ENCODE measurements around the gene MUS81. TPM values are rescaled to one million over a fixed set of nuclear protein-coding genes. Genes with fewer than 3 reads are reported as not detected.

Gene MUS81
- total and polyA plus RNA-seq, 9 of the 15 experiments (the other 6 are each of a cell fraction or from before 2014, with no cell fraction given) = 13.4 to 118 (median 53.7) TPM

DNA sequence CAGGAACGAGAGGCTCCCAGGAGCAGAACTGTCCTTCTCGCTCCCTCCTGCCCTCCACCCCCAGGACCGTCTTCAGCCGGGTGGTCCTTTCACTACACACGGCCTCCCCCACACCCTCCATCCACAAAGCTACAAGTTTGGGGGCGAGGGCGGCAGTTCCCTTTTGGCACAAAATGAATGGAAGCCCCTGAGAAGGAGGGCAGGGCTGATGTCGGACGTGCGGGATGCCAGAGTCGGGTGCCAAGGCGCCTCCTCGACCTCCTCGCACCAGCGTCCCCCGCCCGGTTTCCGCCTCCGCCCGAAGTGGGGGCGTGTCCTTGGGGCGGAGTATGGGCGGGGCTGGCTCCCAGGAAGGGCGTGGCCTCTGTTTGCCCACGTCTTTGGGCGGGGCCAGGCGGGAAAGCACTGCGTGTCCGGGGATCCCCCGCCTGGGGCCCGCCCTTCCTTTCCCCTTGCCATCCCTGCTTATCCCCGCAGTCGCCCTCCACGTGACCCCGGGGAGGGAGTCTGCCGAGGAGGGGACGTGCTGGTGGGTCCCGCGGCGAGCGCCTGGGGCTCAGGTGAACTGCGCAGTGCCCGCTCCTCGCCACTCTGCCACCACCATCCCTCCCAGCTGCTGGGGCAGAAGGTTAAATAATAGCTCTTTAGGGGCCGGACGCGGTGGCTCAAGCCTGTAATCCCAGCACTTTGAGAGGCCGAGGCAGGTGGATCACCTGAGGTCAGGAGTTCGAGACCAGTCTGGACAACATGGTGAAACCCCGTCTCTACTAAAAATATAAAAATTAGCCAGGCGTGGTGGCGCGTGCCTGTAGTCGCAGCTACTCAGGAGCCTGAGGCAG is 13.3 kb downstream of the MUS81 start (continued):
- no peak for TF ChIP-seq NFATC3 (IDR thresholded peaks at IDR 0.05)
- no peak; the same call in 1 of the 2 replicates for TF ChIP-seq ZFX (CRISPR knock-in tag; IDR thresholded peaks at IDR 0.05)
- peak; percentile 60 for TF ChIP-seq KDM5B (IDR thresholded peaks at IDR 0.05; ENCODE audit: insufficient replicate concordance, low read depth, low read length)
- TF ChIP-seq ZNF263 (CRISPR knock-in tag; IDR thresholded peaks at IDR 0.05; ENCODE audit: borderline replicate concordance) = 0 out of 2 replicates have a peak, but pooled peaks have one; percentile 16
- TF ChIP-seq, protein P1, sequence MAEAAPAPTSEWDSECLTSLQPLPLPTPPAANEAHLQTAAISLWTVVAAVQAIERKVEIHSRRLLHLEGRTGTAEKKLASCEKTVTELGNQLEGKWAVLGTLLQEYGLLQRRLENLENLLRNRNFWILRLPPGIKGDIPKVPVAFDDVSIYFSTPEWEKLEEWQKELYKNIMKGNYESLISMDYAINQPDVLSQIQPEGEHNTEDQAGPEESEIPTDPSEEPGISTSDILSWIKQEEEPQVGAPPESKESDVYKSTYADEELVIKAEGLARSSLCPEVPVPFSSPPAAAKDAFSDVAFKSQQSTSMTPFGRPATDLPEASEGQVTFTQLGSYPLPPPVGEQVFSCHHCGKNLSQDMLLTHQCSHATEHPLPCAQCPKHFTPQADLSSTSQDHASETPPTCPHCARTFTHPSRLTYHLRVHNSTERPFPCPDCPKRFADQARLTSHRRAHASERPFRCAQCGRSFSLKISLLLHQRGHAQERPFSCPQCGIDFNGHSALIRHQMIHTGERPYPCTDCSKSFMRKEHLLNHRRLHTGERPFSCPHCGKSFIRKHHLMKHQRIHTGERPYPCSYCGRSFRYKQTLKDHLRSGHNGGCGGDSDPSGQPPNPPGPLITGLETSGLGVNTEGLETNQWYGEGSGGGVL (CRISPR knock-in tag; IDR thresholded peaks at IDR 0.05) = no peak
- TF ChIP-seq, protein P2, sequence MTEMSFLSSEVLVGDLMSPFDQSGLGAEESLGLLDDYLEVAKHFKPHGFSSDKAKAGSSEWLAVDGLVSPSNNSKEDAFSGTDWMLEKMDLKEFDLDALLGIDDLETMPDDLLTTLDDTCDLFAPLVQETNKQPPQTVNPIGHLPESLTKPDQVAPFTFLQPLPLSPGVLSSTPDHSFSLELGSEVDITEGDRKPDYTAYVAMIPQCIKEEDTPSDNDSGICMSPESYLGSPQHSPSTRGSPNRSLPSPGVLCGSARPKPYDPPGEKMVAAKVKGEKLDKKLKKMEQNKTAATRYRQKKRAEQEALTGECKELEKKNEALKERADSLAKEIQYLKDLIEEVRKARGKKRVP (CRISPR knock-in tag; IDR thresholded peaks at IDR 0.05) = no peak
- no peak for TF ChIP-seq ZNF77 (CRISPR knock-in tag; IDR thresholded peaks at IDR 0.05)
- no peak for TF ChIP-seq ELF1 (tag; IDR thresholded peaks at IDR 0.05)
- TF ChIP-seq, protein P3, sequence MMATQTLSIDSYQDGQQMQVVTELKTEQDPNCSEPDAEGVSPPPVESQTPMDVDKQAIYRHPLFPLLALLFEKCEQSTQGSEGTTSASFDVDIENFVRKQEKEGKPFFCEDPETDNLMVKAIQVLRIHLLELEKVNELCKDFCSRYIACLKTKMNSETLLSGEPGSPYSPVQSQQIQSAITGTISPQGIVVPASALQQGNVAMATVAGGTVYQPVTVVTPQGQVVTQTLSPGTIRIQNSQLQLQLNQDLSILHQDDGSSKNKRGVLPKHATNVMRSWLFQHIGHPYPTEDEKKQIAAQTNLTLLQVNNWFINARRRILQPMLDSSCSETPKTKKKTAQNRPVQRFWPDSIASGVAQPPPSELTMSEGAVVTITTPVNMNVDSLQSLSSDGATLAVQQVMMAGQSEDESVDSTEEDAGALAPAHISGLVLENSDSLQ (IDR thresholded peaks at IDR 0.05) = 0 out of 2 replicates have a peak, but pooled peaks have one; percentile 31
- TF ChIP-seq GATAD2A (IDR thresholded peaks at IDR 0.05) = peak; percentile 29; the same call in 1 of the 2 replicates
- TF ChIP-seq, protein P4, sequence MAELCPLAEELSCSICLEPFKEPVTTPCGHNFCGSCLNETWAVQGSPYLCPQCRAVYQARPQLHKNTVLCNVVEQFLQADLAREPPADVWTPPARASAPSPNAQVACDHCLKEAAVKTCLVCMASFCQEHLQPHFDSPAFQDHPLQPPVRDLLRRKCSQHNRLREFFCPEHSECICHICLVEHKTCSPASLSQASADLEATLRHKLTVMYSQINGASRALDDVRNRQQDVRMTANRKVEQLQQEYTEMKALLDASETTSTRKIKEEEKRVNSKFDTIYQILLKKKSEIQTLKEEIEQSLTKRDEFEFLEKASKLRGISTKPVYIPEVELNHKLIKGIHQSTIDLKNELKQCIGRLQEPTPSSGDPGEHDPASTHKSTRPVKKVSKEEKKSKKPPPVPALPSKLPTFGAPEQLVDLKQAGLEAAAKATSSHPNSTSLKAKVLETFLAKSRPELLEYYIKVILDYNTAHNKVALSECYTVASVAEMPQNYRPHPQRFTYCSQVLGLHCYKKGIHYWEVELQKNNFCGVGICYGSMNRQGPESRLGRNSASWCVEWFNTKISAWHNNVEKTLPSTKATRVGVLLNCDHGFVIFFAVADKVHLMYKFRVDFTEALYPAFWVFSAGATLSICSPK (IDR thresholded peaks at IDR 0.05; ENCODE audit: borderline replicate concordance) = no peak
- no peak for TF ChIP-seq MAFF (IDR thresholded peaks at IDR 0.05; ENCODE audit: low read length)
- peak; percentile 75 for TF ChIP-seq CCNT2 (IDR thresholded peaks at IDR 0.05; ENCODE audit: borderline replicate concordance, extremely low read depth, insufficient read length, low read depth, low read length)
- TF ChIP-seq, protein P5, sequence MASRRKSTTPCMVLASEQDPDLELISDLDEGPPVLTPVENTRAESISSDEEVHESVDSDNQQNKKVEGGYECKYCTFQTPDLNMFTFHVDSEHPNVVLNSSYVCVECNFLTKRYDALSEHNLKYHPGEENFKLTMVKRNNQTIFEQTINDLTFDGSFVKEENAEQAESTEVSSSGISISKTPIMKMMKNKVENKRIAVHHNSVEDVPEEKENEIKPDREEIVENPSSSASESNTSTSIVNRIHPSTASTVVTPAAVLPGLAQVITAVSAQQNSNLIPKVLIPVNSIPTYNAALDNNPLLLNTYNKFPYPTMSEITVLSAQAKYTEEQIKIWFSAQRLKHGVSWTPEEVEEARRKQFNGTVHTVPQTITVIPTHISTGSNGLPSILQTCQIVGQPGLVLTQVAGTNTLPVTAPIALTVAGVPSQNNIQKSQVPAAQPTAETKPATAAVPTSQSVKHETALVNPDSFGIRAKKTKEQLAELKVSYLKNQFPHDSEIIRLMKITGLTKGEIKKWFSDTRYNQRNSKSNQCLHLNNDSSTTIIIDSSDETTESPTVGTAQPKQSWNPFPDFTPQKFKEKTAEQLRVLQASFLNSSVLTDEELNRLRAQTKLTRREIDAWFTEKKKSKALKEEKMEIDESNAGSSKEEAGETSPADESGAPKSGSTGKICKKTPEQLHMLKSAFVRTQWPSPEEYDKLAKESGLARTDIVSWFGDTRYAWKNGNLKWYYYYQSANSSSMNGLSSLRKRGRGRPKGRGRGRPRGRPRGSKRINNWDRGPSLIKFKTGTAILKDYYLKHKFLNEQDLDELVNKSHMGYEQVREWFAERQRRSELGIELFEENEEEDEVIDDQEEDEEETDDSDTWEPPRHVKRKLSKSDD (conservative IDR thresholded peaks at IDR 0.05; ENCODE audit: low read length) = no peak
- no peak for TF ChIP-seq EP300 (IDR thresholded peaks at IDR 0.05; ENCODE audit: low read length)
- TF ChIP-seq MYC (IDR thresholded peaks at IDR 0.05; ENCODE audit: low read depth, low read length) = peak; percentile 64; the same call in 1 of the 2 replicates
- TF ChIP-seq MYC (CRISPR knock-in tag; IDR thresholded peaks at IDR 0.05; ENCODE audit: borderline replicate concordance, low read depth) = no peak
